Germinal center (tissue), 1 donor: ENCODE data around the gene ANAPC5.
"Not testable (repeated sequence)": the region's sequence is repeated elsewhere in the genome, so short reads cannot be mapped to it uniquely, and the experiment has no call there.

Experiments
- DNase-seq: peaks from one replicate; pipeline ENCODE4 v3.0.0; 2012; ENCODE audit warnings: mixed read lengths, low spot score

Gene ANAPC5

DNA sequence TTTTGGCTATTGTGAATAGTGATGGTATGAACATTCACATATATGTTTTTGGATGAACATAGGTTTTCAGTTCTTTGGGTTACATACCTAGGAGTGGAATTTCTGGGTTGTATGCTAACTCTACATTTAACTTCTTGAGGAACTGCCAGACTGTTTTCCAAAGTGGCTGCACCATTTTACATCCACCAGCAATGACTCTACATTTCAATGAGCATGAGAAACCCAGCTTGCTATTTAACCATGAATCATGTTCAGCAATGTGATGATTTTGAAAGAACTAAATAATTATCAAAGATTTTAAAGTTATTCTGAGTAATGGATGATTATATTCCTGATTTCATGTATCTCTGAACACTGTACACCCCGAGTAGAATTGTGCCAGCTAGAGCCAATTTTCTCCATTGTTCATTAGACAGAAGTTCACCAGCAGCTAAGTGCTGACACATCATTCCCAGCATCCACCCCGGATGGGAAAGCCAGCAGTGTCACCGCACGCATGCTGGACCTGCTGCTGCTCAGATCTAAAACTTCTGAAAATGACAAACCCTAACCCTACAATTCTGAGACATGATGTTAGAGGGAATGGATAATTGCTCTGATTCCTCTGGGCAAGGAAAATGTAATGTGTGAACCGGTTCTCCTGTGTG lies 13.3 kb upstream of the ANAPC5 start:
- no peak for DNase-seq

DNA sequence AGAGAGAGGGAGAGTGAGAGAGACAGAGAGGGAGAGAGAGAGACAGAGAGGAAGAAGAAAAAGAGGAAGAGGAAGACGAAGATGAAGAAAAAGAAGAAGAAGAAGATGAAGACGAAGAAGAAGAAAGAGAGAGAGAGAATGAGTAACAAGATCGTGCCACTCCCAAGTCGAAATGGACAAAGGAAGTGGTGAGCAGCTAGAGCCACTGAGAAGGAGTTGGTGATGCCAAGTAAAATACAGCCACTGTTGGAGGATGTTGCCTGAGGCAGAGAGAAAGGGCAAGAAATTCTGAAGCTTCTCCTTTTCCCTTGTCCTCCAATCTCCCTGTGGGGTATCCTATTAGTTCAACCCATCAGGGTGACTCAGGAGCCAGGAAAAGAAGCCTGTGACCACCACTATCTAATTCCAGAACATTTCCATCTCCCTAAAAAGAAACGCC lies 12.5 kb upstream of the ANAPC5 start:
- DNase-seq, result no peak

DNA sequence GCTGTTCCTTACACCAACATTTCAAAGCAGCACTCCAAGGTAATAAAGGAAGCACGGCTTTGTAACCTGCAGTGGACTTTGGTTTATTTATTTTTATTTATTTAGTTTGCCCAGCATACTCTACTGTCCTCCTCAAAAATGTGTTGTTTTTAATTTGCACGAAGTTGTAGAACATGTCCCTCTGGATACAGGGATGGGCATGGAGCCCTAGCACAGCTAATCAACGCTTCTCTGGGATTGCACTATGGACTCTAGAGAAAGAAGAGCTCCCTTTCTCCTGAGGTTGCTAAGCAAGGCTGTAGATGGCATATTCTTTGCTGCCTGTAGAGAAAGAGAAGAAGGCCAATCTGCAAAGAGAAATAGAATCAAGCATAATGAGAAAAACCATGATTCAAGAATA lies 5.9 kb upstream of the ANAPC5 start:
- no peak for DNase-seq

DNA sequence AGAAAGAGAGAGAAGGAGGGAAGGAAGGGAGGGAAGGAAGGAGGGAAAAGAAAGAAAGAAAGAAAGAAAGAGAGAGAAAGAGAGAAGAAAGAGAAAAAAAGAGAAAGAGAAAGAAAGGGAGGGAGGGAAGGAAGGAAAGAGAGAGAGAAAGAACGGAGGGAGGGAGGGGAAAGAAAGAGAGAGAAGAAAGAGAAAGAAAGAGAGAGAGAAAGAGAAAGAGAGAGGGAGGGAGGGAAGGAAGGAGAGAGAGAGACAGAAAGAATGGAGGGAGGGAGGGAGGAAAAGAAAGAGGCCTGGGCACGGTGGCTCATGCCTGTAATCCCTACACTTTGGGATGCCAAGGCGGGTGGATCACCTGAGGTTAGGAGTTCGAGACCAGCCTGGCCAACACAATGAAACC lies 5.1 kb upstream of the ANAPC5 start:
- no peak for DNase-seq

DNA sequence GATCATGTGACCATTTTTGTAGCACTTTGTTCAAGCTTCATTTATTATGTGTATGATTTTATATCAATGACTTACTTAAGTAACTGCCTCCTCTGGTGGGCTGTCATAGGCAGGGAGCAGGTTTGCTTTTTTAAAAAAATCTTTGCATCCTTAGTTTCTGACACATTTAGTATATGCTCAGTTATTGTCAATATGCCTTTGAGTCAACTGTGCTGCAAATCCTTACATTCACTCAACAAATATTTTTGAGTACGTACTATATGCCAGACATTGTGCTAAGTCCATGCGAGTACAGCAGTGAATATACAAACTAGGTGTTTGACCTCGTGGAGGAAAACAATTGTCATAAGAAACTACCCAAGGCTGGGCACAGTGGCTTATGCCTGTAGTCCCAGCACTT lies 4.4 kb upstream of the ANAPC5 start:
- DNase-seq, result no peak

DNA sequence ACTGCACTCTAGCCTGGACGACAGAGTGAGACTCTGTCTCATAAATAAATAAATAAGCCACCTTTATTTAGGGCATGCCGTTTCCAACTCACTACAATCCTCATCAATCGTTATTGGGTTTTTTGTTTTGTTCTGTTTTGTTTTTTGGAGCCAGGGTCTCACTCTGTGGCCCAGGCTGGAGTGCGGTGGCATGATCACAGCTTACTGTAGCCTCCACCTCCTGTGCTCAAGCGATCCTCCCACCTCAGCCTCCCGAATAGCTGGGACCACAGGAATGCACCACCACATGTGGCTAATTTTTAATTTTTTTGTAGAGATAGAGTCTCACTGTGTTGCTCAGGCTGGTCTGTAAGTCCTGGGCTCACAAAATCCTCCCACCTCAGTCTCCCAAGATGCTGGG lies 3.6 kb upstream of the ANAPC5 start:
- DNase-seq, result no peak

DNA sequence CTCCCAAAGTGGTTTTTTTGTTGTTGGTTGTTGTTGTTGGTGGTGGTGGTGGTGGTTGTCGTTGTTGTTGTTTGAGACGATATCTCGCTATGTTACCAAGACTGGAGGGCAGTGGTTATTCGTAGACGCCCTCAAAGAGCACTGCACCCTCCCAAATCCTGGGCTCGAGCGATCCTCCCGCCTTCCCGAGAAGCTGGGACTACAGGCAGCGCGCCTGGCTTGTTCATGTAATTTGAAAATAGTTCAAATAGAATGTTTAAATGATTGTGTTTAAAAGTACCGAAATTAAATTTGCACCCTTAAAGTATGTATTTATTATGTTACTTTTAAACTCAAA lies 439 bp upstream of the ANAPC5 start:
- DNase-seq, result no peak

DNA sequence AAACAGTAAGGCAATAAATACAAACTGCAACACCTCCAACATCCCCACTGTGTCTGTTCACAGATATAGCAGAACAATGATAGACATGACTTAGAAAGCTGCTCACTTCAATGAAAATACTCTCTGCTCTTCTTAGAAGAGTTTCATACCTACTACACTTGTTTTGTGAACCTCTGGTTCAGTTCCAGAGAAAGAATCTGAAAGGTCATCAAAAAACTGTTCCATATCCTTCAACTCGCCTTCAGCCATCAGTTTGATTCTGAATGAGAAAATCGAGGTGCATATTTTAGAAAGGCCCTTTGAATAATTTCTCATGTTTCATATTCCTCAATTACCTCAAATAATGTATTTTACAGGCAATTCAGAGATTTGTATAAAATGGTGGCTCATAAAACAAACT lies 5.5 kb downstream of the ANAPC5 start:
- DNase-seq, result no peak

DNA sequence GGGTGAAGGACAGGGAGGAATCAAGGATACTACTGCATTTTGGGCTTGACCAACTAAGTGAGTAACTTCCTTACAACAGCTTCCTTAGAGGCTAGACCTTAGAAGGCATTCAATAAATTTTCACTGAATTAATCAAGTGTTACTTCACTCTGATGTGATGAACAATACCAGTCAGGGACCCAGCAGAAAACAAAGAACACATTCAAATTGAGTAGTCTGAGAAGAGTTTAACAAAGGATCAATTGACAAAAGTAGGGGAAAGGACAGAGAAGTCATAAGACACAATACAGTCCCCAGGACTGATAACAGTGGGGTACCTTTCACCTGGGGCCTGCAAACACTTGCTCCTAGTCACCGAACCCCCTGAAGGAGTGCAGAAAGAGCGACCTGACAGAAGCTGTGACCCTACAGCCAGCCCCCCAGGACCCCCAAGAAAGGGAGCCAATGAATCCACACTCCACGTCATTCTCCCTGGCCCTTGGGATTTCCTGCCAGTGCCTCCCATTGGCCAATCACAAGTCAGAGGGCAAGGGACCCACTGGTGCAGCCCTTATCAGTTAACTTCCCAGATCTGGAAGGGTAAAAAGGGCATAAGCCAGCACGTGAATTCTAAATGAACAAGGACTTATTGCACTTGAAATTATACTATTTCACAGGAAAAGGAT lies 6.9 kb downstream of the ANAPC5 start:
- DNase-seq, result no peak

DNA sequence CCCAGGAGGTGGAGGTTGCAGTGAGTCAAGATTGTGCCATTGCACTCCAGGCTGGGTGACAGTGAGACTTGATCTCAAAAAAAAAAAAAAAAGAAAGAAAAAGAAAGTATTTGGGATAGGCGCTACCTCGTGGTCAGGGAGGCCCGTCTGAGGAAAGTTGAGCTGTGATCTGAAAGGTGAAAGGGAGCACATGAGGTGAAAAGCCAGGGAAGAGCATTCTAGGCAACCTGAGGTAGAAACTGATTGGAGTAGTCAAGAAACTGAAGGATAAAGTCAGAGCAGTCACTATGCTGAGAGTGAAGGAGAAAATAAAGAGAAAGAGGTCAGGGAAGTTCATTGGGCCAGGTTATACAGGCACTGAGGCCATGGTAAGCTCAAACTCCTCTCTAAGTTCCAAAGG lies 7.7 kb downstream of the ANAPC5 start:
- no peak for DNase-seq

DNA sequence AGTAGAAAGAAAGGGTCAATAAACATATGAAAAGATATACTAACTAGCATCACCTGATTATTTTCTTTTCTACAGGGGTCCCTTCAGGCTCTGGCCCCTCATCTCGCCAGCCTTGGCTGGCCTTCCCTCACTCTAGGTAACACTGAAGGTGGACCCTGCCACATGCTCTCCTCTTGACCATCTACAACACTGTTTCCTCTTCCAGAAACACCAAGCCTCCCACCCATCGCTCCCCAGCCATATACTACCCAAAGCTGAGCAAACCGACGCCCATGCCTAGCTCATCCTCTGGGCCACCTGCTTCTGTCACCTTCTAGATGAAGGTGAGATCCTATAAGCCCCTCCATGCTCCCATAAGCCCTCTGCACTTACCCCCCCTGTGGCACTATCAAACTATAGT lies 14.8 kb downstream of the ANAPC5 start:
- DNase-seq, result no peak

DNA sequence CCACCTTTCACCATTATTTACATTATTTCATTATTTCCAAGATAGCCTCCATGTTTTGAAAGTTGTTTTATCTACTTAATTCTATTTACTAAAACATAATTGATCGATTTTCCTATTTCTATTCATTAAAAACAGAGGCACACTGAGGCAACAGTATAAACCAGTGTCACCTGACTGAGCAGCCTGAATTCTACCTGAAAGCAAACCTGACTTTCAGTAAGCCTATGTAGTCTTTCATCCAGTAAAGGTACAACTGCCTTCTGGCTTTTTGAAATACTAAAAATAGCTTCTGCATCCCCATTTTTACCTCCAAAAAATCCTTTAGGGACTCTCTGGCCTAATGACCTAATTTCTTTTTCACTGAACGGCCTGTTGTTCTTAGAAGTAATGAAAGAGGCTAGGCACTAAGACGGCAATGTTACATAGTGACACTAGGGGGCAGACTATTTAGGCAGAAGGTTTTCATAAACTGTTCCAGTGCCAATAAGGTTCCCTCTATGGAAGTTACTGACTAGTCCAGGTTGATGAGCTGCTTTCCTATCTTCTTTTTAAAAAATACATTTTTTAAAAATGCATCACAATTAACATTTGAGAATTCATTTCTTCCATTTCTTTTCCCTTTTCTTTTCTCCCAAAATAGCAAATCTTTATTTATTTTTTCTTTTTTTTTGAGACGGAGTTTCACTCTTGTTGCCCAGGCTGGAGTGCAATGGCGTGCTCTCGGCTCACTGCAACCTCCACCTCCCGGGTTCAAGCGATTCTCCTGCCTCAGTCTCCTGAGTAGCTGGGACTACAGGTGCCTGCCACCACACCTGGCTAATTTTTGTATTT lies 17.5 kb downstream of the ANAPC5 start:
- DNase-seq, result peak; percentile 73

DNA sequence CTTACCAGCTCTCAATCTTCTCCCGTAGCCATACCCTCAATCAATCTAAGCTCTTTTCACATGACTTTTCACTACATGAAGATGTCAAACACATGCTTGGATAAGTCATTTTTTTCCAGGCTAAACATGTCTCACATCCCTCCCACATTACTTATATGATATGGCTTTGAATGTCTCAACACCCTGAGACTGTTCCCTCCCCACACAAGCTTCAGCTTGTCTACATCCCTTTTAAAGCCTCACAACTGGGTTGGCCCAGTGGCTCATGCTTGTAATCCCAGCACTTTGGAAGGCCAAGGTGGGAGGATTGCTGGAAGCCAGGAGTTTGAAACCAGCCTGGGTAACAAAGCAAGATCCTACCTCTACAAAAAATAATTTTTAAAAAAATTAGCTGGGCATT lies 18.5 kb downstream of the ANAPC5 start:
- DNase-seq, result no peak

DNA sequence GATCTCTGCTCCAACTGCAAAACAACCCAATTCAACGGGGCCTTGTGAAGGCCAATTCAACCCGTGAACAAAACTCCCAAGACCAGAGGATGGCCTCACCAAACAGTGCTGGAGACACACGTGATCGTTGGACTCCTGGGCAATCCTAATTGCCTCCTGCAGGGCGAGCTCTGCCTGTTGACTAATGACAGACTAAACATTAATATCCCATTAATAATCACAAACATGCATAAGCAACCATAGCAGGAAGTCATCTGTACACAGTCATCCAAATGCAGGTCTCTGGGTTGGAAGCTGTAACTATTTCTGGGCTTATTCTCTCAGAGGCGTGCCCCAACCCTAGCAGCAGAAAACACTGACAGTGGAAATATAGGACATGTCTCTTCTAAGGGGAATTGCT lies 21.0 kb downstream of the ANAPC5 start:
- DNase-seq, result no peak

DNA sequence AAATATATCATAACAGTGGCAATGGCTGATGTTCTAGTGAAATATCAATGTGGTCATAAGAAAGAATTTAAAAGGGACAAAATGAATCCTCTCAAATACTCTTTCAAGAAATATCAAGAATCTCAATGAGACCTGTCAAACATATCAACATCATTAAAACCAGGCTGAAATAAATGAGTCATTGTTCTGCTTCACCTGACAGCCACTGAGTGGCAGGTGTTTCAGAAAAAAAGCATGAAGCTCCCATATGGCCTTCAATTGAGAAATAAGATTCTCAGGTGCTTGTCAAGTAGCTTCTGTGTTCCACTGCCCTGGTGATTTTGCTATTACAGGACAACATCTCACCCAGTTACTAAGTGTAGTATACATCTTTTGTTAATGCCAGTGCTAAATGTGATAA lies 21.5 kb downstream of the ANAPC5 start:
- DNase-seq, result no peak

DNA sequence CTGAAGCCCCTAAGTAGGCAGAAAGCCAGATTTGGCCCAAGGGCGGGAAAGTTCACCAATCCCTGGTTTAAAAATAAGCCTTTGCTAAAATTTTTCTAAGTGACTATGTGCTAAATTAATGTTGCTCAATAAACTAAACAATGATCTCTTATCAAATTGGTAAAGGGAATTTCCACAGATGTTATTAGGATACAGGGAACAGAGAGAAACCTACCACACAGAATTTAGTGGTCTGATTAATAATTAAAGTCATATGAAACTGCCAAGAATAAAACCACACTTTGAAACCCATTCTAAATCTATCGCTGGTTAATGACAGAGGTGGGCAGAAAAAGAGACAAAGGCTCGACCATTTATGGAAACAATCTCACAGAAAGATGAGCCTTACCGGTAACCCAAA lies 22.0 kb downstream of the ANAPC5 start:
- no peak for DNase-seq

DNA sequence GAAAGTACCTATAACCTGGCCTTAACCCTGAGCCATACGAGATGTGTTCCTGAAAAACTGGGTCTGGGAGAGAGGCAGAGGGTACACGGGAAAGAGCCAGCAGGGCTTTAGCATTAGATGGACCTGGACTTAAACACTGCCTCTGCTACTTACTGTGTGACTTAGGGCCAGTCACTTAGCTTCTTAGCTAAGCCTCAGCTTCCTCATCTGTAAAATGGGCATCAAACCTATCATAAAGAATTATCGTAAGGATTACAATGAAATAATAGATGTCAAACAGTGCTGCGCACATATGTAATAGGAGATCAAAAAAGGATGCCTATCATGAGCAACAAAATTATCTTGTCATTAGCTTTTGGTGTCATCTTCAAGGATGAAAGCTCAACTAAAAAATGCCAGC lies 23.6 kb downstream of the ANAPC5 start:
- DNase-seq, result no peak

DNA sequence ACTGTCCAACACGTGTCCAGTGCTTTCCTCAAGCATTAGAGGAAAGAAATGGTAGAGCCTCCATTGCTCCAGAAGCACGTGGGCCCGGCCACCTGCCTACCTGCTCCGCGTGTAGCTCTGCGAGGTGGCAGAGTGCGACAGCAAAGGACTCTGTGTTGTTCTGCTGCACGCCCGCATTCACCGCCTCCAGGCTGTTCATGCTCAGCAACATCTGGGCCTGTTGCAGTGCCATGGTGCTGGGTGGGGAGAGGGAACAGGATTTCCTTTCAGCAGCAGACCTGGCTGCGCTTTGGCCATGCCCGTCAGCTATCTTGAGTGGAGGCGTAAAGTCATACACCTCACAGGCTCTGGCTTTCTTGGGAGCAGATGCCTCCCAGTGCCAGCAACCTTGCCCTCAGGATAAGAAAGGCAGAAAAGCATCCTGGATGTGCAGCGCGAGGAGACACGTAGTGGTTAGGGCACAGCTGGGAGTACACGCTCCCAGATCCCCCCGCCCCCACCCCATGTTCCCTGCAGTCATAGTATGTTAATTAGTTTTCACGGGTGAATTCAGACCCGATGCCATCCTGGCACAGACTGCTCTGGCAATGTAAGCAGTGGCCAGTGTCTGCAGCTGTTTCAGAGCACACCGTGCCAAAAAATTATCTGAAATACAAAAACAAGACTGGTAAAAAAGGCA lies 25.1 kb downstream of the ANAPC5 start:
- no peak for DNase-seq

DNA sequence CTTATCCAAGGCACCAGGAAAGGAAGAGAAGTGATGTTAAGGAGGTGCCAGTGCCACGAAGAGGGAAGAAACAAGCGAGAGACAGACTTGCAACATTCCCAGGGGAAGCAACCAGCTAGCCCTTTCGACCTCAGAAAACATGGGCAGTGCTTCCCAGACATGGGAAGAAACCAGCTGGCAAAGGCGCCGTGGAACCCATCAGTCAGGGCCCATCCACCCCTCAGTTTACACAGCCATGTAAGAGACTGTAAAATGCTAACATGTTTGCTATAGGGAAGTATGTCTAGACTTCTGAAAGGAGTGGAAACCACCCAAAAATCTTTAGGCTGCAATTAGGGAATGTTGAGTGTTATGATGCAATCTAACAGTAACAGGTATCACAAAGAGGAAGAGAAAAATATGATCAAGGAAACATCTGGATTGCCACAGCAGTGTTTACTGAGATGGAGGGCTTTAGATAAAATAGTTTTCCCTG lies 26.3 kb downstream of the ANAPC5 start:
- no peak for DNase-seq

DNA sequence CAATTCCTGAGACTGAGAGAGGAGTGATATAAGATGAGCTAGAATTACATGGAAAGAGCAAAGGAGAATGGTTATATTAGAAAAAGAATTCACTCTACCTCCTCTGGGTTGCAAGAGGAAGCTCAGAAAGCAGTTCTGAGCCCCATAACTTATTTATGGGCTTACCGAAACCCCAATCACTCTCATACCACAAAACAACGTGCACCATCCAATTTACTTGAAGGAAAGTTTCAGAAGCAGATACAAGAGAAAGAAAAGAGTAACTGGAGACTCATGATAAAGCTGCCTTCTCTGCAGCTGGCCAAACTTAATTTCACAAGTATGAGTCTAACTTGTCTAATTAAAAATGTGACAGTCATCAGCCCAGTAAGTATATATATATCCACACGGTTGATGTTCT lies 28.3 kb downstream of the ANAPC5 start:
- DNase-seq, result no peak

DNA sequence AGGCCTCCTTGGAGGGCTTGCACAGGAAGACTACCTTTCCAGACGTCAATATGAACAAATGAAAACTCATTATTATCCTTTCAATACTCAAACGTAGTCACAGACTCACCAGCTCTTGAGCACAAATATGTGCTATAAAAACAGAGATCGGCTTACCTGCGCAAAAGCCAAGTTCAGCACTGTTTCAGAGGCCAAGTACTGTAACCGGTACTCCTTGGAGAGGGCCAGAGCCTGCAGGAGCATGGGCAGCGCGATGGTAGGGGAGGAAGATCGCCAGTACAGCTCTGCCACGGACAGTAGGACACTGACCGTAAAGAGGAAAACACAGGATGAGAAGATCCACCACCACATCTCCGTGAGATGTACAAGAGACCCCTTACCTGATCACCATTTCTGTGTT lies 34.1 kb downstream of the ANAPC5 start:
- DNase-seq, result no peak

DNA sequence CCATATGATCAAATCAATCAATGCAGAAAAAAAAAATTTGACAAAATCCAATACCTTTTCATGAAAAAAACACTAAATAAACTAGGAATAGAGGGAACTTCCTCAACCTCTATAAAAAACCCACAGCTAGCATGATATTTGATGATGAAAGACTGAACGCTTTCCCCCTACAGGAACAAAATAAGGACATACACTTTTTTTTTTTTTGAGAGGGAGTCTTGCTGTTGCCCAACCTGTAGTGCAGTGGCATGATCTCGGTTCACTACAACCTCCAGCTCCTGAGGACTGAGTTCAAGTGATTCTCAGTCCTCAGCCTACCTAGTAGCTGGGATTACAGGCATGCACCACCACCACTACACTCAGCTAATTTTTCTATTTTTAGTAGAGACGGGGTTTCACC lies 37.8 kb downstream of the ANAPC5 start:
- no peak for DNase-seq

DNA sequence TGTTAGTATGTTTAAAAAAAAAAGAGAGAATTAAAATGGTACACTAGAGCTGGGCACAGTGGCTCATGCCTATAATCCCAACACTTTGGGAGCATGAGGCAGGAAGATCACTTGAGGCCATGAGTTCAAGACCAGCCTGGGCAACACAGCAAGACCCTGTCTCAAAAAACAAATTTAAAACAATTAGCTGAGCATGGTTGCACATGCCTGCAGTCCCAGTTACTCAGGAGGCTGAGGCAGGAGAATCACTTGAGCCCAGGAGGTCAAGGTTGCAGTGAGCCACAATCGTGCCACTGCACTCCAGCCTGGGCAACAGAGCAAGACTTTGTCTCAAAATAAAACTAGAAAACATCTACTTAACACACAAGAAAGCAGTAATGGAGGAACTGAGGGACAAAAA lies 42.0 kb downstream of the ANAPC5 start:
- not testable (repeated sequence) for DNase-seq
